ENCODE results near the gene CCDC63.

CCDC63 gene

GRCh38 chr12:110846615-110847566 lies at the start of gene CCDC63:
TSS of gene CCDC63 (plus strand) at chr12:110846987. CDS start at chr12:110852955, 5,968 bp downstream.
- DNase-seq: peak in 1 of 2 donors; percentile 62

- no peak for DNase-seq
These were observed 48.3 kb upstream of the CCDC63 start for GRCh38 chr12:110798461-110798860.

GRCh38 chr12:110802489-110802888 lies 44.3 kb upstream of the CCDC63 start:
- no peak for DNase-seq

GRCh38 chr12:110804406-110804805 lies 42.4 kb upstream of the CCDC63 start:
- DNase-seq: no peak

GRCh38 chr12:110807640-110808039 lies 39.1 kb upstream of the CCDC63 start:
- DNase-seq: no peak

GRCh38 chr12:110809149-110809548 lies 37.6 kb upstream of the CCDC63 start:
- DNase-seq: peak in 1 of 2 donors; percentile 12

- no peak for DNase-seq
These were observed 34.8 kb upstream of the CCDC63 start for GRCh38 chr12:110811972-110812371.

- DNase-seq: no peak
These were observed 33.5 kb upstream of the CCDC63 start for GRCh38 chr12:110813285-110813684.

GRCh38 chr12:110813756-110814155 lies 33.0 kb upstream of the CCDC63 start:
- no peak for DNase-seq

- DNase-seq: no peak
These were observed 30.5 kb upstream of the CCDC63 start for GRCh38 chr12:110816248-110816647.

- no peak for DNase-seq
These were observed 30.0 kb upstream of the CCDC63 start for GRCh38 chr12:110816779-110817178.

GRCh38 chr12:110818511-110818910 lies 28.3 kb upstream of the CCDC63 start:
- DNase-seq: no peak

- DNase-seq: no peak
These were observed 27.6 kb upstream of the CCDC63 start for GRCh38 chr12:110819150-110819549.

- DNase-seq: no peak
These were observed 27.1 kb upstream of the CCDC63 start for GRCh38 chr12:110819646-110820045.

GRCh38 chr12:110821917-110822316 lies 24.9 kb upstream of the CCDC63 start:
- DNase-seq: no peak

GRCh38 chr12:110822821-110823415 lies 23.9 kb upstream of the CCDC63 start:
- no peak for DNase-seq

GRCh38 chr12:110824342-110824741 lies 22.4 kb upstream of the CCDC63 start:
- no peak for DNase-seq

- DNase-seq: no peak
These were observed 21.3 kb upstream of the CCDC63 start for GRCh38 chr12:110825530-110825929.

- DNase-seq: peak; percentile 79 to 98
These were observed 20.1 kb upstream of the CCDC63 start for GRCh38 chr12:110826592-110827200.

GRCh38 chr12:110829308-110829707 lies 17.5 kb upstream of the CCDC63 start:
- DNase-seq: no peak

- no peak for DNase-seq
These were observed 10.5 kb upstream of the CCDC63 start for GRCh38 chr12:110836291-110836690.

- no peak for DNase-seq
These were observed 5.8 kb upstream of the CCDC63 start for GRCh38 chr12:110841007-110841406.

GRCh38 chr12:110844131-110844530 lies 2.7 kb upstream of the CCDC63 start:
- DNase-seq: no peak
